B cell (primary cell): ENCODE data around the gene DYNLT4.

Experiments used
- EZH2 ChIP-seq: IDR thresholded peaks from 2 replicates; pipeline ENCODE4 v1.6.1; 2012; ENCODE audit warnings: borderline replicate concordance, low read depth, mild to moderate bottlenecking, moderate library complexity, low read length; ENCODE audit not compliant: insufficient read depth, poor library complexity, severe bottlenecking
- TF ChIP-seq, protein P1 (sequence below): fragments of 200-600 bp; IDR thresholded peaks from one replicate; pipeline ENCODE4 v1.8.0; 2022; ENCODE audit warnings: antibody characterized with exemption, mild to moderate bottlenecking

DNA sequence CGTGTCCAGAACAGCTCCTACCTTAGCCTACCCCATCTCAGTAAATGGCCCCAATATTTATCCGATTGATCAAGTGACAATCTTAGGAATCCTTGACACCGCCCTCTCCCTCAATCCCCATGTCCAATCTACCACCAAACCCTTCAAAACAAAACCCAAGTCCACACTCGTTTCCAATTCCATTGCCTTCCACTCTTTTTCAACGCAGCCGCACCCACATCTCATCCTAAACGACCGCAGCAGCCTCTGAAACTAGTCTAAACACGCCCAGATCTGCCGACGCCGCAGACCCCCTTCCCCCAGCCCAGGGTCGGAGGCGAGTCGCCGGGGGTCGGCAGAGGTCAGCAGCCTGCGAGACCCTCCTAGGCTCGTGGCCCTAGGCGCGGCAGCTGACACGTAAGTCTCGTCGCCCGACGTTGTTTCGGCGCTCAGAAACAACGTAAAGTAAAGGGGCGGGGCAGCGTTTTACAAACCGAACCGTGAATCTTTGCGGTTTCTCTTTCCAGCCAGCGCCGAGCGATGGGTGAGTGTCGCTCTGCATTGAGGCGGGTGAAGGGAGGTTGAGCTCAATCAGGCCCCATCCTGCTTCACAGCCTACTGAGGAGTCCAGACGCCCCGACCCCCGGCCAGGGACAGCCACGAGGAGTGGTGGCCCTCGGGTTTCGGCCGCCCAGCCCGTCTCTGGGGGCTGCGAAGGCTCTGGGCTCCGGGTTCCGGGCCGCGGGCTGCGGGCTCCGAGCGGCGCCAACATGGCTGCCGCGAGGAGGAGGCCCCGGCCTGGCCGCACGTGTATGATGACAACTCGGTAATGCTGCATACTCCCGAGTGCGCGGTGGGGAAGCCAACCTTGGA, 31.8 kb downstream of the DYNLT4 start, which contains the start of gene RPS8:
- TF ChIP-seq, protein P1, sequence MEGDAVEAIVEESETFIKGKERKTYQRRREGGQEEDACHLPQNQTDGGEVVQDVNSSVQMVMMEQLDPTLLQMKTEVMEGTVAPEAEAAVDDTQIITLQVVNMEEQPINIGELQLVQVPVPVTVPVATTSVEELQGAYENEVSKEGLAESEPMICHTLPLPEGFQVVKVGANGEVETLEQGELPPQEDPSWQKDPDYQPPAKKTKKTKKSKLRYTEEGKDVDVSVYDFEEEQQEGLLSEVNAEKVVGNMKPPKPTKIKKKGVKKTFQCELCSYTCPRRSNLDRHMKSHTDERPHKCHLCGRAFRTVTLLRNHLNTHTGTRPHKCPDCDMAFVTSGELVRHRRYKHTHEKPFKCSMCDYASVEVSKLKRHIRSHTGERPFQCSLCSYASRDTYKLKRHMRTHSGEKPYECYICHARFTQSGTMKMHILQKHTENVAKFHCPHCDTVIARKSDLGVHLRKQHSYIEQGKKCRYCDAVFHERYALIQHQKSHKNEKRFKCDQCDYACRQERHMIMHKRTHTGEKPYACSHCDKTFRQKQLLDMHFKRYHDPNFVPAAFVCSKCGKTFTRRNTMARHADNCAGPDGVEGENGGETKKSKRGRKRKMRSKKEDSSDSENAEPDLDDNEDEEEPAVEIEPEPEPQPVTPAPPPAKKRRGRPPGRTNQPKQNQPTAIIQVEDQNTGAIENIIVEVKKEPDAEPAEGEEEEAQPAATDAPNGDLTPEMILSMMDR, result no peak
- no peak for TF ChIP-seq EZH2
